ENCODE results near the gene CHST12. TPM values are rescaled to one million over a fixed set of nuclear protein-coding genes. Genes with fewer than 3 reads are reported as not detected.

Gene CHST12
- total RNA-seq, 1 experiment from 2014 or later: 0.82 TPM

DNA sequence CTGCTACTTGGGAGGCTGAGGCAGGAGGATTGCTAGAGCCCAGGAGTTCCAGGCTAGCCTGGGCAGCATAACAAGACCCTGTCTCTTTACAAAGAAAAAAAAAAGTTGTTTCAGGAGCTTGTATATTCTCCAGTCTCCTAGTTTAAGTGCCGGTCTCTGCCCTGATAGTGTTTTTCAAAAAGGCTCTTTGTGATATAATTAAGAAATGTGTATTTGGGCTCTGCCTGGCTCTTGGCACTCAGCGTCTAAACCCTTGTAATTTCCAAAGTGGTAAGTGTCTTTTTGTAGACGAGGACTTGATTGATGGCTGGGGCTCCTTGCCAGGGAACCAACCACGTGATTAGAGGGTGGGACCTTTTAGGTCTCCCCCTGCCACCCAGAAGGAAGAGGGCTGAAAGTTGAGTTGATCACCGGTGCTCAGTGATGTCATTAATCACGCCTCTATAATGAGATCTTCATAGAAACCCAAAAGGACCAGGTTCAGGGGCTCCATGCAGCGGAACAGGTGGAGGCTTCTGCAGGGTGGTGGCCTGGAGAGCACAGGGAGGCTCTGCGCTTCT is 44.4 kb upstream of the CHST12 start:
- peaks cover 16% of the 10 kb centered on the region for H3K4me1 ChIP-seq (ENCODE audit: low read length)

DNA sequence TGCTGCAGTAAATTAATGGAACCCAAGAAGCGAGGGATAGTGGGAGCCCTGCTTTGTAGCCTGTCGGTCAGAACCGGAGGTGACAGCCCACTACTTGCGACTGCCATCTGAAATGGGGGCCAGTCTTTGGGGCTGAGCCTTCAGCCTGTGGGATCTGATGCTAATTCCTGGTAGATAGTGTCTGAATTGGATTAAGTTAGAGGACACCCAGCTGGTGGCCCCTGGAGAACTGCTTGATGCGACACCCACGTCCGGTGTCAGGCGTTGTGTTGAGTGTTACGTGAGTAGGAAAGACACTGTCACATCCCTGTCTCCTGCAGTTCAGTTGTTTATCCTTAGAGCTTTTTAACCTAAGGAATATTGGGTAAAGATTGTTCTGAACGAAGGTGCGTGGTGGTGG is 43.8 kb upstream of the CHST12 start:
- H3K9me2 ChIP-seq (replicated peaks; ENCODE audit: insufficient read depth, low read length): no peaks in the 10 kb centered on the region
- H3K4me2 ChIP-seq (ENCODE audit: low read depth, low read length, poor library complexity, severe bottlenecking): no peak overlapping the region
- H3K4me3 ChIP-seq (ENCODE audit: low read length): no peak overlapping the region
- no peak overlapping the region for H2AFZ ChIP-seq (ENCODE audit: low read length)
- H4K20me1 ChIP-seq (ENCODE audit: insufficient read depth, low read depth, low read length): peaks cover 64% of the 10 kb centered on the region
- peaks cover 77% of the 10 kb centered on the region for H3K79me2 ChIP-seq (ENCODE audit: low read length)
- no peak for DNase-seq
- peaks cover 16% of the 10 kb centered on the region for H3K4me1 ChIP-seq (ENCODE audit: low read length)
- H3K9me3 ChIP-seq (ENCODE audit: low read length): no peaks in the 10 kb centered on the region
- H3K9ac ChIP-seq (ENCODE audit: low read length): no peak overlapping the region
- H3K36me3 ChIP-seq (ENCODE audit: insufficient read depth, low read length): peaks cover 61% of the 10 kb centered on the region
- no peaks in the 10 kb centered on the region for H3K27me3 ChIP-seq (ENCODE audit: low read length)
- H3K27ac ChIP-seq (ENCODE audit: low read length): no peak overlapping the region

More for the DNA sequence above, 44.4 kb upstream of the CHST12 start:
- Histone ChIP-seq H3K27me3 (ENCODE audit: low read length) (no peaks in the 10 kb centered on the region), H3K4me3 (ENCODE audit: low read length) (no peak overlapping the region), H3K27ac (ENCODE audit: low read length) (no peak overlapping the region), H3K9me3 (ENCODE audit: low read length) (no peaks in the 10 kb centered on the region), H3K9me2 (replicated peaks; ENCODE audit: insufficient read depth, low read length) (no peaks in the 10 kb centered on the region), H3K36me3 (ENCODE audit: insufficient read depth, low read length) (peaks cover 56% of the 10 kb centered on the region), H3K9ac (ENCODE audit: low read length) (no peak overlapping the region), H2AFZ (ENCODE audit: low read length) (no peak overlapping the region), H3K4me2 (ENCODE audit: low read depth, low read length, poor library complexity, severe bottlenecking) (no peak overlapping the region), H4K20me1 (ENCODE audit: insufficient read depth, low read depth, low read length) (peaks cover 60% of the 10 kb centered on the region), H3K79me2 (ENCODE audit: low read length) (peaks cover 72% of the 10 kb centered on the region)
- DNase-seq: no peak

DNA sequence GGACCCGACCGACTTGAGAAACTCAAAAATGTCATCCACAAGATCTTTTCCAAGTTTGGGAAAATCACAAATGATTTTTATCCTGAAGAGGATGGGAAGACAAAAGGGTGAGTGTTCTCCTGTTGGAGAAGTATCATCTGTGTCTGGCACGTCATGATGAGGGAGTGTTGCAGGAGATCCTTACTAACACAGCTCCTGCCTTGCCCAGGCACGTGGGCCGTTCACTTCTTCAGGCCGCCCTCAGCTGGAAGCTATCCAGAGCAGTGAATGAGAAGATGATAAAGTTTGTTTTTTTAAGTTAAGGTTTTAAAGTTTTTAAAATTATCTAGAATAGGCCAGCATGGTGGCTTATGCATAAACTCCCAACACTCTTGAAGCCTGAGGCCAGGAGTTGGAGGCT is 42.6 kb upstream of the CHST12 start:
- Histone ChIP-seq H3K27me3 (ENCODE audit: low read length) (no peaks in the 10 kb centered on the region), H3K36me3 (ENCODE audit: insufficient read depth, low read length) (peaks cover 70% of the 10 kb centered on the region), H2AFZ (ENCODE audit: low read length) (no peak overlapping the region), H3K9ac (ENCODE audit: low read length) (no peak overlapping the region), H3K9me2 (replicated peaks; ENCODE audit: insufficient read depth, low read length) (no peaks in the 10 kb centered on the region), H3K27ac (ENCODE audit: low read length) (no peak overlapping the region), H3K4me1 (ENCODE audit: low read length) (peaks cover 15% of the 10 kb centered on the region), H4K20me1 (ENCODE audit: insufficient read depth, low read depth, low read length) (peaks cover 67% of the 10 kb centered on the region), H3K4me2 (ENCODE audit: low read depth, low read length, poor library complexity, severe bottlenecking) (no peak overlapping the region), H3K79me2 (ENCODE audit: low read length) (peaks cover 76% of the 10 kb centered on the region), H3K4me3 (ENCODE audit: low read length) (no peak overlapping the region), H3K9me3 (ENCODE audit: low read length) (no peaks in the 10 kb centered on the region)
- DNase-seq: no peak

DNA sequence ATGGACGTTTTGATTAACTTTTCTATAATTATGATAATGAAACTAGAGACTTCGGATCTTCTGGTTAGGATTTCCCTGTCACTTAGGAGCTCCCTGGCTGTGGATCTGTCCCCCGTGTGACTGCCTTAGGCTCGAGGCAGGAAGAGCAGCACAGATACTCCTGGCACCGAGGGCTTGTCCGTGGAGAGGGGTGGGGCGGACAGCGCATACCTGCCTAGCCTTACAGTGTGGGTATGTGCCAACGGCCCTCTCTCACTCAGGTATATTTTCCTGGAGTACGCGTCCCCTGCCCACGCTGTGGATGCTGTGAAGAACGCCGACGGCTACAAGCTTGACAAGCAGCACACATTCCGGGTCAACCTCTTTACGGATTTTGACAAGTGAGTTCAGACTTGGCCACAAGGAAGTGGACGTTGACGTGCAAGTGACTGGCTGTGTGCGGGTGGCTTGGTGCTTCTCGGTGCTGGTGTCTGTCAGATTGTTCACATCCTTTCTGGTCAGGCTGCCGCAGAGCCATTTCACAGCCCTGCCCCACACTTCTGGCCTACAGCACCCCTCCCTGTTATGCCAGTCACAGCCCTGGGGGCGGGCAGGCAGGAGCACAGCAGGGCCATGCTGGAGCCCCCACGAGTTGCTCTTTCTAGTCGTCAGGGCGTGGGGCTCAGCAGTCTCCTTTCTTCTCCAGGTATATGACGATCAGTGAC is 40.9 kb upstream of the CHST12 start:
- no peak for DNase-seq
- peaks cover 72% of the 10 kb centered on the region for H3K36me3 ChIP-seq (ENCODE audit: insufficient read depth, low read length)
- H3K4me2 ChIP-seq (ENCODE audit: low read depth, low read length, poor library complexity, severe bottlenecking): no peak overlapping the region
- no peaks in the 10 kb centered on the region for H3K4me1 ChIP-seq (ENCODE audit: low read length)
- H3K9ac ChIP-seq (ENCODE audit: low read length): no peak overlapping the region
- peaks cover 71% of the 10 kb centered on the region for H3K79me2 ChIP-seq (ENCODE audit: low read length)
- peaks cover 64% of the 10 kb centered on the region for H4K20me1 ChIP-seq (ENCODE audit: insufficient read depth, low read depth, low read length)
- no peak overlapping the region for H3K27ac ChIP-seq (ENCODE audit: low read length)
- H3K9me2 ChIP-seq (replicated peaks; ENCODE audit: insufficient read depth, low read length): no peaks in the 10 kb centered on the region
- no peaks in the 10 kb centered on the region for H3K9me3 ChIP-seq (ENCODE audit: low read length)
- H3K4me3 ChIP-seq (ENCODE audit: low read length): no peak overlapping the region
- H2AFZ ChIP-seq (ENCODE audit: low read length): no peak overlapping the region
- H3K27me3 ChIP-seq (ENCODE audit: low read length): no peaks in the 10 kb centered on the region

DNA sequence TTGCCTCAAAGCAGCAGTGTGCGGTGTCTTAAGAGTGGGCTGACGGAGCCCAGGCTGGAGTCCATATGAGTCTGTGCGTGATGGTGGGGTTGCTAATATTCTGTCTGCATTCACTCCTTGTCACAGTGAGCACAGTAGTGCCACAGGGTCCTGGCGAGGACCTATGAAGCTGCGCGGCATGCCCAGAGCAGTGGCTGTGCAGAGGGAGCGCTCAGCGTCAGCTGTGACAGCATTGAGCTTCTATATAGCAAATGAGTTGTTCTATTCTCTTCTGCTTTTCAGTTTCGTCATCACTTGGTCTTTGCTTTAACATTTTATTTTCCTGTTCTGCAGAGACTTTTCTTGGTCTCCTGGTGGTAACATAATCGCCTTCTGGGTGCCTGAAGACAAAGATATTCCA is 34.3 kb upstream of the CHST12 start:
- Histone ChIP-seq H3K9ac (ENCODE audit: low read length) (no peak overlapping the region), H3K4me1 (ENCODE audit: low read length) (no peaks in the 10 kb centered on the region), H3K27ac (ENCODE audit: low read length) (no peak overlapping the region), H3K4me3 (ENCODE audit: low read length) (no peak overlapping the region), H3K4me2 (ENCODE audit: low read depth, low read length, poor library complexity, severe bottlenecking) (no peak overlapping the region), H3K9me3 (ENCODE audit: low read length) (no peaks in the 10 kb centered on the region), H2AFZ (ENCODE audit: low read length) (no peak overlapping the region), H4K20me1 (ENCODE audit: insufficient read depth, low read depth, low read length) (peaks cover 45% of the 10 kb centered on the region), H3K36me3 (ENCODE audit: insufficient read depth, low read length) (peaks cover 70% of the 10 kb centered on the region), H3K9me2 (replicated peaks; ENCODE audit: insufficient read depth, low read length) (no peaks in the 10 kb centered on the region), H3K27me3 (ENCODE audit: low read length) (no peaks in the 10 kb centered on the region), H3K79me2 (ENCODE audit: low read length) (peaks cover 57% of the 10 kb centered on the region)
- DNase-seq: no peak

DNA sequence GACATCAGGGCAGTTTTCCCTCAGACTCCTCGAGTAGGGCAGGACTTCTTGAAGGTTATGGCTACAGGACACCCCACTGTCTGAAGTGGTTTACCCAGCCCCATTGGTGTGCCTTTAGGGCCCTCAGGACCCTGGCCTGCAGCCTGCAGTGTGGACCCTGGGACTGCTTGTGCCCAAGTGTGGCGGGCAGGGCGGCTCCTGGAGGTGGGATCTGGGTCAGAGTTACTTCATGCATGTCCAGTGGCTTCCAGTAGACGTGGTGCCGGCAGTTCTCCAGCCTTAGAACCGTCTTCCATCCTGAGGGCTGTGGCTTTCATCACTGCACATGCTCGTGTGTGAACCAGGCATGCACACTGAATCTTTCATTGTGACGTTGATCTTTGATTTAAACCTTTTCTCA is 32.1 kb upstream of the CHST12 start:
- no peaks in the 10 kb centered on the region for H3K4me1 ChIP-seq (ENCODE audit: low read length)
- no peak for DNase-seq
- no peak overlapping the region for H3K4me3 ChIP-seq (ENCODE audit: low read length)
- peaks cover 58% of the 10 kb centered on the region for H3K79me2 ChIP-seq (ENCODE audit: low read length)
- H3K9me2 ChIP-seq (replicated peaks; ENCODE audit: insufficient read depth, low read length): no peaks in the 10 kb centered on the region
- H4K20me1 ChIP-seq (ENCODE audit: insufficient read depth, low read depth, low read length): peaks cover 42% of the 10 kb centered on the region
- no peaks in the 10 kb centered on the region for H3K9me3 ChIP-seq (ENCODE audit: low read length)
- no peak overlapping the region for H3K27ac ChIP-seq (ENCODE audit: low read length)
- H3K9ac ChIP-seq (ENCODE audit: low read length): no peak overlapping the region
- no peak overlapping the region for H2AFZ ChIP-seq (ENCODE audit: low read length)
- no peaks in the 10 kb centered on the region for H3K27me3 ChIP-seq (ENCODE audit: low read length)
- peaks cover 62% of the 10 kb centered on the region for H3K36me3 ChIP-seq (ENCODE audit: insufficient read depth, low read length)
- H3K4me2 ChIP-seq (ENCODE audit: low read depth, low read length, poor library complexity, severe bottlenecking): no peak overlapping the region

DNA sequence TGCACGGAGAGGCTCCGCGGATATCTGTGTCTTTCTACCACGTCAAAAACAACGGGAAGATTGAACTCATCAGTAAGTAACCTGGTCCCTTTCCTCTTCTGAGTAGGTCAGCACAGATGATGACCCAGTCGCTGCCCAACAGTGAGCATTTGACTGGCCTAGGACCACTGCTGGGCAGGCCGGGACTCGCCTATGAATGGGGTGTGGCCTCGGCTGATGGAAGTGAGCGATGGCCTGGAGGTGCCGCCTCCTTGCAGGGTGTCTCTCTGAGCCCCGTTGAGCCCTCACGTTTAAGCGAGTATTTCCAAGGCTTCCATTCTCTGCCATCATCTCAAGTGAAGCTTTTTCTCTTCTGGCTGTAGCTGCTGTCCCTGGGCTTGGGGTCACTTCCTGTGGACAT is 30.7 kb upstream of the CHST12 start:
- Histone ChIP-seq H3K9me3 (ENCODE audit: low read length) (no peaks in the 10 kb centered on the region), H3K4me2 (ENCODE audit: low read depth, low read length, poor library complexity, severe bottlenecking) (no peak overlapping the region), H3K9me2 (replicated peaks; ENCODE audit: insufficient read depth, low read length) (no peaks in the 10 kb centered on the region), H3K4me3 (ENCODE audit: low read length) (no peak overlapping the region), H3K36me3 (ENCODE audit: insufficient read depth, low read length) (peaks cover 62% of the 10 kb centered on the region), H3K27ac (ENCODE audit: low read length) (no peak overlapping the region), H3K9ac (ENCODE audit: low read length) (no peak overlapping the region), H4K20me1 (ENCODE audit: insufficient read depth, low read depth, low read length) (peaks cover 44% of the 10 kb centered on the region), H3K4me1 (ENCODE audit: low read length) (no peaks in the 10 kb centered on the region), H3K27me3 (ENCODE audit: low read length) (no peaks in the 10 kb centered on the region), H2AFZ (ENCODE audit: low read length) (no peak overlapping the region), H3K79me2 (ENCODE audit: low read length) (peaks cover 62% of the 10 kb centered on the region)
- DNase-seq: no peak

DNA sequence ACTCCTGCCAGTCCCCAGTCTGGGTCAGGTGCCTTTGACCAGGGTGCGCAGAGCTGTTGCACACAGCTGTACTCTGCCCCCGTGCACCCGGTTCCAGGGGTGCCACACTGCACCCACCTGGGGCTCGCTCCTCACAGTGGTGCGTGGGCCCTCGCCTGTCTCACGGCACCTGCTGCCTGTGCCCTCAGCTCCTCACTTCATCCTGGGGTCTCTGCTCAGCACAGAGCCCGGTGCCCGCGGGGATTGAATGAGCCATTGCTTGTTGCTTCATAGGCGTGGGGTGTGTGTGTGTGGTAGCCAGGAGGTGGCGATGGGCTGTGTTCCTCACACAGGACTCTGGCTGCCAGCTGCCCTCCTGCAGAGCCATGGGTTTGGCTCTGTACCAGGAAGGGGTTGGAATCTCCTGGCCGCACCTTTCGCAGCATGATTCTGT is 30.3 kb upstream of the CHST12 start:
- peaks cover 46% of the 10 kb centered on the region for H4K20me1 ChIP-seq (ENCODE audit: insufficient read depth, low read depth, low read length)
- H3K79me2 ChIP-seq (ENCODE audit: low read length): peaks cover 62% of the 10 kb centered on the region
- no peak overlapping the region for H3K4me3 ChIP-seq (ENCODE audit: low read length)

More for the DNA sequence above, 30.3 kb upstream of the CHST12 start:
- Histone ChIP-seq H3K4me2 (ENCODE audit: low read depth, low read length, poor library complexity, severe bottlenecking) (no peak overlapping the region), H3K4me1 (ENCODE audit: low read length) (no peaks in the 10 kb centered on the region), H3K9ac (ENCODE audit: low read length) (no peak overlapping the region), H3K27ac (ENCODE audit: low read length) (no peak overlapping the region), H3K36me3 (ENCODE audit: insufficient read depth, low read length) (peaks cover 58% of the 10 kb centered on the region), H3K9me2 (replicated peaks; ENCODE audit: insufficient read depth, low read length) (no peaks in the 10 kb centered on the region), H3K9me3 (ENCODE audit: low read length) (no peaks in the 10 kb centered on the region), H2AFZ (ENCODE audit: low read length) (no peak overlapping the region), H3K27me3 (ENCODE audit: low read length) (no peaks in the 10 kb centered on the region)
- DNase-seq: no peak

Measured in Karpas-422 (cell line).